ENCODE measurements around the gene TM9SF2.

Gene TM9SF2

GRCh38 chr13:99472122-99472440 lies 29.2 kb upstream of the TM9SF2 start:
- H3K27me3 ChIP-seq (replicated peaks in 2 of 5; ENCODE audit: control insufficient read depth in 4 of 5, insufficient read depth in 5 of 5, low read length in 4 of 5), result no peaks in the 10 kb centered on the region
- H3K9me3 ChIP-seq (ENCODE audit: control extremely low read depth in 1 of 5, control insufficient read depth in 4 of 5, insufficient read depth in 2 of 5, low read depth in 1 of 5, low read length in 4 of 5), result peaks cover 0 to 3% (median 0%) of the 10 kb centered on the region in 5 experiments
- H3K27ac ChIP-seq (ENCODE audit: insufficient read depth in 1 of 2, low read depth in 1 of 2, low read length in 2 of 2, poor library complexity in 1 of 2, severe bottlenecking in 2 of 2), result no peak overlapping the region
- WGBS (ENCODE audit: insufficient coverage), result 100% methylated on average over 1 of the region's 1 CpG
- peaks cover 0 to 9% (median 5%) of the 10 kb centered on the region in 4 experiments for H3K4me1 ChIP-seq (ENCODE audit: control extremely low read depth in 1 of 4, control insufficient read depth in 4 of 4, insufficient read depth in 4 of 4, low read length in 3 of 4)
- POLR2A ChIA-PET, result no interaction called here
- no peaks in the 10 kb centered on the region for H3K36me3 ChIP-seq (ENCODE audit: control insufficient read depth in 4 of 4, insufficient read depth in 4 of 4, low read length in 3 of 4)
- DNase-seq, result no peak
- CTCF ChIA-PET, result interaction anchor here (1.3 to 1.5 kb wide), 2 partner anchors 11 to 29 kb away, joined by 3 to 4 read pairs; partner anchors contain the start of gene TM9SF2
- no peak overlapping the region for H3K4me3 ChIP-seq (ENCODE audit: control insufficient read depth in 1 of 7, extremely low read depth in 1 of 7, insufficient read depth in 4 of 7, low read depth in 2 of 7, low read length in 6 of 7)

DNA sequence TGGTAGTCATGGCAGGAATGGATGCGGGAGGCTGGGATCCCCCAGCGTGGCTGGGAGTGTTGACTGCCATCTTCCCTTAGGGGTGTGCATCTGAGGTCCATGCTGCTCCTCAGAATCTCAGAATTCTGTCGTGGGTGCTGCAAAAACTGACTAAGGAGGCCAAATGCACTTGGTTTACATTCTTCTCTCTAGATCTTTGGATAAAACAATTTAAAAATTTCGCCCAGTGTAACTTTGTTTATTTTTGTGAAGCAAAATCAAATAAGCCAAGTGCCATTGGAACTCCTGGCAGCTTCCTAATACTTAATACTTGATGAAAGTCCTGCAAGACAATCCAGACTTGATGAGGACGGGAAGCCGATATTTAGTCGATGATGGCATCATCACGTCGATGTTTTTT lies 27.8 kb upstream of the TM9SF2 start:
- no peak for DNase-seq
- ChIA-PET POLR2A (no interaction called here), CTCF (interaction anchor here (0.9 to 1.3 kb wide), 3 partner anchors 11 to 29 kb away, joined by 3 to 7 read pairs (median 7); partner anchors contain the start of gene TM9SF2)
- no peak overlapping the region for H3K27ac ChIP-seq (ENCODE audit: insufficient read depth in 1 of 2, low read depth in 1 of 2, low read length in 2 of 2, poor library complexity in 1 of 2, severe bottlenecking in 2 of 2)
- H3K36me3 ChIP-seq (ENCODE audit: control insufficient read depth in 4 of 4, insufficient read depth in 4 of 4, low read length in 3 of 4), result no peaks in the 10 kb centered on the region
- H3K9me3 ChIP-seq (ENCODE audit: control extremely low read depth in 1 of 5, control insufficient read depth in 4 of 5, insufficient read depth in 2 of 5, low read depth in 1 of 5, low read length in 4 of 5), result peaks cover 0 to 3% (median 0%) of the 10 kb centered on the region in 5 experiments
- peaks cover 8 to 19% (median 12%) of the 10 kb centered on the region in 4 experiments for H3K4me1 ChIP-seq (ENCODE audit: control extremely low read depth in 1 of 4, control insufficient read depth in 4 of 4, insufficient read depth in 4 of 4, low read length in 3 of 4)
- WGBS (ENCODE audit: insufficient coverage), result 97% methylated on average over 9 of the region's 9 CpGs
- H3K27me3 ChIP-seq (replicated peaks in 2 of 5; ENCODE audit: control insufficient read depth in 4 of 5, insufficient read depth in 5 of 5, low read length in 4 of 5), result no peaks in the 10 kb centered on the region
- H3K4me3 ChIP-seq (ENCODE audit: control insufficient read depth in 1 of 7, extremely low read depth in 1 of 7, insufficient read depth in 4 of 7, low read depth in 2 of 7, low read length in 6 of 7), result no peak overlapping the region

- H3K4me3 ChIP-seq (ENCODE audit: control insufficient read depth in 1 of 7, extremely low read depth in 1 of 7, insufficient read depth in 4 of 7, low read depth in 2 of 7, low read length in 6 of 7), result no peak overlapping the region
- peaks cover 8 to 18% (median 12%) of the 10 kb centered on the region in 4 experiments for H3K4me1 ChIP-seq (ENCODE audit: control extremely low read depth in 1 of 4, control insufficient read depth in 4 of 4, insufficient read depth in 4 of 4, low read length in 3 of 4)
- WGBS (ENCODE audit: insufficient coverage), result 100% methylated on average over 1 of the region's 5 CpGs
- H3K36me3 ChIP-seq (ENCODE audit: control insufficient read depth in 4 of 4, insufficient read depth in 4 of 4, low read length in 3 of 4), result no peaks in the 10 kb centered on the region
- CTCF ChIA-PET, result interaction anchor here (1.4 to 1.7 kb wide), 2 partner anchors 9 to 11 kb away, joined by 3 to 4 read pairs; no protein-coding TSS in a partner anchor
- H3K9me3 ChIP-seq (ENCODE audit: control extremely low read depth in 1 of 5, control insufficient read depth in 4 of 5, insufficient read depth in 2 of 5, low read depth in 1 of 5, low read length in 4 of 5), result peaks cover 0 to 3% (median 0%) of the 10 kb centered on the region in 5 experiments
- DNase-seq, result peak in 2 of 3 donors; percentile 41 to 69
- no peaks in the 10 kb centered on the region for H3K27me3 ChIP-seq (replicated peaks in 2 of 5; ENCODE audit: control insufficient read depth in 4 of 5, insufficient read depth in 5 of 5, low read length in 4 of 5)
- H3K27ac ChIP-seq (ENCODE audit: insufficient read depth in 1 of 2, low read depth in 1 of 2, low read length in 2 of 2, poor library complexity in 1 of 2, severe bottlenecking in 2 of 2), result no peak overlapping the region
- POLR2A ChIA-PET, result no interaction called here
Observed at GRCh38 chr13:99476648-99477047, 24.6 kb upstream of the TM9SF2 start.

- Histone ChIP-seq H3K4me1 (ENCODE audit: control extremely low read depth in 1 of 4, control insufficient read depth in 4 of 4, insufficient read depth in 4 of 4, low read length in 3 of 4) (peaks cover 8 to 20% (median 12%) of the 10 kb centered on the region in 4 experiments), H3K36me3 (ENCODE audit: control insufficient read depth in 4 of 4, insufficient read depth in 4 of 4, low read length in 3 of 4) (no peaks in the 10 kb centered on the region), H3K9me3 (ENCODE audit: control extremely low read depth in 1 of 5, control insufficient read depth in 4 of 5, insufficient read depth in 2 of 5, low read depth in 1 of 5, low read length in 4 of 5) (no peaks in the 10 kb centered on the region), H3K27me3 (replicated peaks in 2 of 5; ENCODE audit: control insufficient read depth in 4 of 5, insufficient read depth in 5 of 5, low read length in 4 of 5) (no peaks in the 10 kb centered on the region), H3K4me3 (ENCODE audit: control insufficient read depth in 1 of 7, extremely low read depth in 1 of 7, insufficient read depth in 4 of 7, low read depth in 2 of 7, low read length in 6 of 7) (no peak overlapping the region), H3K27ac (ENCODE audit: insufficient read depth in 1 of 2, low read depth in 1 of 2, low read length in 2 of 2, poor library complexity in 1 of 2, severe bottlenecking in 2 of 2) (no peak overlapping the region)
- ChIA-PET CTCF (interaction anchor here (1.5 to 1.7 kb wide), 2 partner anchors 10 to 12 kb away, joined by 4 to 6 read pairs; no protein-coding TSS in a partner anchor), POLR2A (interaction anchor here (0.7 kb wide), 1 partner anchor 325 kb away, joined by 3 read pairs; no protein-coding TSS in a partner anchor)
- WGBS (ENCODE audit: insufficient coverage), result 0% methylated on average over 2 of the region's 4 CpGs
- peak in 1 of 3 donors; percentile 27 for DNase-seq
Observed at GRCh38 chr13:99477493-99477892, 23.8 kb upstream of the TM9SF2 start.

GRCh38 chr13:99481366-99481765 lies 19.9 kb upstream of the TM9SF2 start:
- CTCF ChIA-PET, result interaction anchor here (1.2 to 2.3 kb wide), 2 partner anchors 15 to 25 kb away, joined by 4 to 9 read pairs; no protein-coding TSS in a partner anchor
- POLR2A ChIA-PET, result no interaction called here
- DNase-seq, result no peak
- WGBS (ENCODE audit: insufficient coverage), result 80% methylated on average over 1 of the region's 4 CpGs
- H3K27me3 ChIP-seq (replicated peaks in 2 of 5; ENCODE audit: control insufficient read depth in 4 of 5, insufficient read depth in 5 of 5, low read length in 4 of 5), result no peaks in the 10 kb centered on the region
- H3K4me3 ChIP-seq (ENCODE audit: control insufficient read depth in 1 of 7, extremely low read depth in 1 of 7, insufficient read depth in 4 of 7, low read depth in 2 of 7, low read length in 6 of 7), result no peak overlapping the region
- H3K36me3 ChIP-seq (ENCODE audit: control insufficient read depth in 4 of 4, insufficient read depth in 4 of 4, low read length in 3 of 4), result no peaks in the 10 kb centered on the region
- no peak overlapping the region for H3K27ac ChIP-seq (ENCODE audit: insufficient read depth in 1 of 2, low read depth in 1 of 2, low read length in 2 of 2, poor library complexity in 1 of 2, severe bottlenecking in 2 of 2)
- H3K4me1 ChIP-seq (ENCODE audit: control extremely low read depth in 1 of 4, control insufficient read depth in 4 of 4, insufficient read depth in 4 of 4, low read length in 3 of 4), result peaks cover 12 to 27% (median 15%) of the 10 kb centered on the region in 4 experiments
- no peaks in the 10 kb centered on the region for H3K9me3 ChIP-seq (ENCODE audit: control extremely low read depth in 1 of 5, control insufficient read depth in 4 of 5, insufficient read depth in 2 of 5, low read depth in 1 of 5, low read length in 4 of 5)

DNA sequence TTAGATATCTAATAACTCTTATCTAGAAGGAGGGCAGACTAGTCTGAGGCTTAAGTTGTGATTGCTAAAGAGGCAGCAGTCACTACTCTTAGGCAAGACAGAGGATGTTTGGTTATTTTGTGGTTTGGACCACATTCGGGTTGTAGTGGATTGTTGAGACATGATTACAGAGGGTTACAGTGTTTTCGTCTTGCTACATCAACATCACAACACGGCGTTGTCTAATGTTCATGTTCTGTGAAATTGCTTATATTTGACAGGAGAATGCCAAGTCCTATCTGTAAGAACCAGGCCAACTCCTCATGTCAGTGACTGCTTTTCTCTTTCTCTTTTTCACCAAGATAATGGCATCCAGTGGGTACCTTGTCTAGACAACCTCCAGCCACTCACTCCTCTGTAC lies 16.8 kb upstream of the TM9SF2 start:
- 0% methylated on average over 1 of the region's 4 CpGs for WGBS (ENCODE audit: insufficient coverage)
- H3K27ac ChIP-seq (ENCODE audit: insufficient read depth in 1 of 2, low read depth in 1 of 2, low read length in 2 of 2, poor library complexity in 1 of 2, severe bottlenecking in 2 of 2), result no peak overlapping the region
- peak overlapping the region in 1 of 7 experiments; percentile 1 for H3K4me3 ChIP-seq (ENCODE audit: control insufficient read depth in 1 of 7, extremely low read depth in 1 of 7, insufficient read depth in 4 of 7, low read depth in 2 of 7, low read length in 6 of 7)
- CTCF ChIA-PET, result interaction anchor here (1.0 to 2.1 kb wide), 4 partner anchors 11 to 22 kb away, joined by 3 to 8 read pairs (median 5); partner anchors contain the start of gene TM9SF2
- peaks cover 0 to 5% (median 0%) of the 10 kb centered on the region in 5 experiments for H3K9me3 ChIP-seq (ENCODE audit: control extremely low read depth in 1 of 5, control insufficient read depth in 4 of 5, insufficient read depth in 2 of 5, low read depth in 1 of 5, low read length in 4 of 5)
- POLR2A ChIA-PET, result no interaction called here
- peak; percentile 45 to 87 (median 86) for DNase-seq
- no peaks in the 10 kb centered on the region for H3K27me3 ChIP-seq (replicated peaks in 2 of 5; ENCODE audit: control insufficient read depth in 4 of 5, insufficient read depth in 5 of 5, low read length in 4 of 5)
- H3K36me3 ChIP-seq (ENCODE audit: control insufficient read depth in 4 of 4, insufficient read depth in 4 of 4, low read length in 3 of 4), result no peaks in the 10 kb centered on the region
- H3K4me1 ChIP-seq (ENCODE audit: control extremely low read depth in 1 of 4, control insufficient read depth in 4 of 4, insufficient read depth in 4 of 4, low read length in 3 of 4), result peaks cover 0 to 13% (median 7%) of the 10 kb centered on the region in 4 experiments

GRCh38 chr13:99486996-99487395 lies 14.3 kb upstream of the TM9SF2 start:
- WGBS (ENCODE audit: insufficient coverage), result 96% methylated on average over 3 of the region's 3 CpGs
- Histone ChIP-seq H3K9me3 (ENCODE audit: control extremely low read depth in 1 of 5, control insufficient read depth in 4 of 5, insufficient read depth in 2 of 5, low read depth in 1 of 5, low read length in 4 of 5) (peaks cover 0 to 5% (median 0%) of the 10 kb centered on the region in 5 experiments), H3K27me3 (replicated peaks in 2 of 5; ENCODE audit: control insufficient read depth in 4 of 5, insufficient read depth in 5 of 5, low read length in 4 of 5) (no peaks in the 10 kb centered on the region), H3K4me3 (ENCODE audit: control insufficient read depth in 1 of 7, extremely low read depth in 1 of 7, insufficient read depth in 4 of 7, low read depth in 2 of 7, low read length in 6 of 7) (no peak overlapping the region), H3K4me1 (ENCODE audit: control extremely low read depth in 1 of 4, control insufficient read depth in 4 of 4, insufficient read depth in 4 of 4, low read length in 3 of 4) (peaks cover 0 to 8% (median 7%) of the 10 kb centered on the region in 4 experiments), H3K27ac (ENCODE audit: insufficient read depth in 1 of 2, low read depth in 1 of 2, low read length in 2 of 2, poor library complexity in 1 of 2, severe bottlenecking in 2 of 2) (no peak overlapping the region), H3K36me3 (ENCODE audit: control insufficient read depth in 4 of 4, insufficient read depth in 4 of 4, low read length in 3 of 4) (no peaks in the 10 kb centered on the region)
- CTCF ChIA-PET, result no interaction called here
- POLR2A ChIA-PET, result no interaction called here
- DNase-seq, result no peak
